Stimulated activated CD8-positive, alpha-beta memory T cell treated with anti-CD3 and anti-CD28 coated beads, Interleukin-4, amount 100 ng/mL, for 1 hour (primary cell): ENCODE results near the gene BNIP5.

Experiments
- DNase-seq, 2 donors: peaks; one replicate each; pipeline ENCODE4 v3.0.0-alpha.2; 2020; ENCODE audit warnings: low read depth in 2 of 2, low spot score in 1 of 2

Gene BNIP5

DNA sequence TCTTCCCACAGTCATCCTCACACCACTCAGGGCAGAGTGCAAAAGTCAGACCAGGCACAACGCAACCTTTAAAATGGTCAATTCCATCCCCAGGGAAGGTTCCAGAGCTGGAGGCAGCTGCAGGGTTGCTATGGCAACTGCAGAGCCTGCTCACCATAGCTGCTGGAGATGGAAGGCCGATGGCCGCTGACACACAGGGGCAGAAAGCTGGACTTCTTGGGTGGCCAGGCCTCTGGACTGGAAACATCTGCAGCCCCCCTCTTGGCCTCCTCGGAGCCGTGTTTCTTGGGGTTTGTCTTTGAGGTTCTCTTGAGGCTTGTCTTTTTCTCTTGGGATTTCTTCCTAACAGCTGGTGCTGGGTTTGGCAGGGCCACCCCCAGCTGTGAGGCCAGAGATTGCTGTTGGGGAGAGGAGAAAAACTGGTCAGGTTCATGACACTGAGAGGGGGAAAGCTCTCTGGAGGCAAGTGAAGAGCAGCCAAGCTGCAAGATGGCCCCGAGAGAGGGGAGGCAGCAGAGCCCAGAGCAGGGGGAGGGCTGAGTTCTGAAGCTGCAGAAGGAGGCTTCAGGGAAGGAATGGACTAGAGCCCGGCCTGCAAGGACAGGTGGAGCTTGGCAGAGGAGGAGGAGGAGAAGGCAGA lies 10.2 kb downstream of the BNIP5 start:
- DNase-seq: no peak

DNA sequence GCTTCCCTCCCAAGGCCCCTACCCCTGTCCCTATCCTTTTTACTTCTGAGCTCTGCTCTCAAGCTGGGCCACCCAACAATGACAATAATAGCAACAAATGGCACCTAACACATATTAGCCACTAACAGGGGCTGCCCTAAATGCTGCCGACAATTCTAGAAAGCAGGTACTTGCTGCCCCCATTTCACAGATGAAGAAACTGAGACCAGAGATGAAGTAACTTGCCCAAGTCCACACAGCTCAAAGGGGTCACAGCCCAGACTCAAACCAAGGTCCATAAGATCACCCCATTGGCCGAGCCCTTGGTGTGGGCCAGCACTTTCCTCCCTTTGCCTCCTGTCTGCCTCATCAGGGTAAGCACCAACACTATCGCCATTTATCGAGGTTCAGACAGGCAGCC lies 12.0 kb downstream of the BNIP5 start:
- no peak for DNase-seq

DNA sequence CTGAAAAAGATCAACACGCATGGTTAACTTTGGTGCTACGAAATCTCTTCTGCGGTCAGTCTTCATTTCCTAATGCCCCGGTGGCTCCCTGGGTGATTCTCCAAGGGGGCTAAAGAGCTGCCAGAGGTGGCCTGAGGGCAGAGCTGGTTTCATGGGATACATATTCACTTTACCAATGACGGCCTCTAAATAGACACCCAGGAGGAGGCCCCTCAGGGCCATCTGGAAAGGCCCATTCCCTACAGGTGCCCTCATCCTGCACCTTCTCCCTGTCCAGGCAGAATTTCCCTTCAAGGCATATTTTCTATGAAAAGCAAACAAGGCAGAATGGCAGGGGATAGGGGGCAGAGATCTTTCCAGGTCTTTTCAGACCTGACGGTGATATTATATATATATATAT lies 12.5 kb downstream of the BNIP5 start:
- DNase-seq: no peak

DNA sequence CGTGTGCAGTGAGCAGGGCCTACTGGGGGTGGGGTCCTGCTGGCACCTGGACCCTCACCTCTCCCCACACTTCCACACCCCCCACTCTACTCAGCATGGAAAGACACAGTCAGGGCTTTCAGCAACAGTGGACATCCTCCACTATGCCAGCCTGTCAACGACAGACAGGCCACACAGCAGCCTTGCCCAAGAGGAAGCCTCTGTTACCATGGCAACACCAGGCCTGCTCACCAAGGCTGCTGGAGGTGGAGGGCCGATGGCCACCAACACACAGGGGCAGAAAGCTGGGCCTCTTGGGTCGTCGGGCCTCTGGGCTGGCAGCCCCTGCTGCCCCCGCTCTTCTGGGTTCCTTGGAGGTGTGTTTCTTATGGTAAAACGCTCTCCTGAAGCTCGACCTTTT lies 13.6 kb downstream of the BNIP5 start:
- DNase-seq: no peak

DNA sequence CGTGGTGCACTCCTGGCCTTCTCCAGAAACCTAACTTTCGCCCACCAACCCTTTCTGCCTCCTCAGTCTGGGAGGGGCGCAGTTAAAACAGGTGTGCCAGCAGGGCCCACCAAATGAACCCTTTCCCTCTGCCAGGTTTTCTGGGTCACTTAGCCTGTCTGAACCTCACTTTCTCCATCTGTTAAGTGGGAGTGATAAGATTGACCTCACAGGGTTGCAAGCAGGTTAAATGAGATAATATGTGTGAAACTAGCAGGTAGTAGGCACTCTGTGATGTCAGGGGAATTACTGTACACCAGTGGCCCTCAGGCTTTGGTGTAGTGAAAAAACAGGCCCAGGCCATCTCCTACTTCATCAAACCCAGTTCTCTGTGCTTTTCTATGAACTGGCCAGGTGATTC lies 14.1 kb downstream of the BNIP5 start:
- DNase-seq: no peak

DNA sequence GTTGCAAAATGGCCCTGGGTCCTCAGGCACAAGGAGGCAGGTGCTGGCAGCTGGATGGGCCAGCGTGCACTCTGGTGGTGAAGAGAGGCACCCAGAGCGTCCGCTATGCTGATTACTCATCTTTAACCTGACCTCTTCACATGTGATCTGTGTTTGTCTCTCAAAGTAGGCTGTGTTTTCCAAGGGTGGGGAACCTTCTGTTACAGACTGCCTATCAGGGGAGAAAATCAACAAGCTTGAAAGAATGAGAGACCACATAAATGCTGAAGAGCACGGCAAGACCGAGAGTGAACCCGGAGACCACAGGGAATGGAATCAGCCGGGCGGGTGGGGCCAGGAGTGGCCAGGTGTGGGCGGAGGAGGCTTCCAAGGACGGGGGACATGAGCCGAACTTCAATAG lies 16.2 kb downstream of the BNIP5 start:
- no peak for DNase-seq

DNA sequence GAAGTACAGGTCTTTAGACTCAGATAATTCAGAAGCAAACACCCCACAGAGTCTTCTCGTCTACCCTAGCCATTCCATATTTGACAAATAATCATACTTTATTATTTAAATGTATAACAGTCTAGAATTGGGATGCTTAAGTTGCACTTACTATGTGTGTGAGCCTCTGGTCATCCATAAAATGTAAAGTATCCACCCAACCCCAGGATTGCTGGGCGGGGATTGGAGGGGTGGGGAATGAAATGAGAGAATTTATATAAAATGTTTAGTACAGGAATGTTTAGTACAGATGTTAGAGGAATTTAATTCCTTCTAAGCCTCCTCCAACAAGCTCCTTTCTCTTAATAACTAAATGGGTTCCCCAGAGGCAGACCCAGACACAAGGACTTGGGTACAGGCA lies 16.9 kb downstream of the BNIP5 start:
- no peak for DNase-seq

DNA sequence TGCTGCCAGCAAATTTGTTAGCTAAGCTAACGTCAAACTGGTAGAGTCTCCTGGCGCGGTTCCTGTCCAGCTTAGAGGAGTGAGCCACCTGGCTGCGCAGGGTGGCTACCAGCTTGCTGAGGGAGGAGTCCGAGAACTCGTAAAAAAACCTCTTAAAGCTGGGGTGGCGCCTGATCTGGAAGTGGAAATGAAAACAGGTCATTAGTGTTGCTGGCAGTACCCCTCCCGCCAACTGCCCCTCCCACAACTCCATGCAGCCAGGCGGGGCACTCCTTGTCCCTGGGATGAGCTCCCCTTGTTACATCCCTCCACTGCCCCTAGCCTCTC lies 17.3 kb downstream of the BNIP5 start:
- no peak for DNase-seq

DNA sequence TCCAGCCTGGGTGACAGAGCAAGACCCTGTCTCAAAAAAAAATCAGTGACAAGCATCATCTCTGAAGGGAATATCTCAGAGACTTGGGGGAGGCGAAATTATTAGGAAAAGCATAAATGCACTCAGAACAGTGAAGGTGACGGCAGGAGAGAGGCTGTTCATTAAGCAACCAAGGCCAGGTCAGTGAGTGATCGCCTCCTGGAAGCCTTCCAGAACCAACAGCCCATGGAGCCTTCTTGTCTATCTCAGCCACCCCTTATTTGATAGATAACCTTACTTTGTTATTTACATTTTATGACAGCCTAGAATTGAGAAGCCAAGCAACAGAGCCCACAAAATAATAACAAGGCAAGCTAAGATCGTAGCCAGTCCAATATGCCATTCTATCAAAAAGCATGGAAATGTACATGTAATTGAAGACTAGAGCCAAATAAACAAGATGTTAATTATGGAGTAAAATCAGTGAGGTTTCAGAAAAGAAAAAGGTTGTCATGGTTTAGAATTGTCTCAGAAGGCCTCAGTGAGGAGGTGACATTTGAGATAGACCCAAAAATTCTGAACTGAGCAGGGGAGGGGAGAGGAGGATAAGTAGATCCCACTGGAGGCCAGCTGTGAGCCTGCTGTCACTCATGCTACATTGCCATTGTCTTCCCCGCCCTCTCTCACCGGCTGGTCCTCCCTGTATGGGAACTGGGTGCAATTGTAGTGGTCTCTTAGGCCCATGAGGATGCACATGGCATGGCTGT lies 17.8 kb downstream of the BNIP5 start:
- no peak for DNase-seq

DNA sequence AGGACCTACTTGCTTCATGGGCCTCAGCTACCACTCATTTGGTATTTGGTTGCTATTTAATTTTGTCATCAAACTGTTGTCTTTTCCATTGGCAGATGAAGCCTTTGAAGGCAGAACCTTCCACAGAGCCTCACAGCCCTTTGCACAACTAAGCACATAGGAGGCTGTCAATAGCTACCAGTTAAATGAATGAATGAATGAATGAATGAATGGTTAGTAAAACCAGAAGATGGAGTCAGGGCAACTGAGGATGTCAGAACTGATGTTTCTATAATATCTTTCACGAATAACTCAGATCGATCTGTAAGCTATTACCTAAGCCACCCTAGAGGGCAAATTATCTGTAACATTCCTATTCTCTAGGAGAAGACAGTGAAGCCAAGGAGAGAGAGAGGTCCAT lies 19.1 kb downstream of the BNIP5 start:
- no peak for DNase-seq

DNA sequence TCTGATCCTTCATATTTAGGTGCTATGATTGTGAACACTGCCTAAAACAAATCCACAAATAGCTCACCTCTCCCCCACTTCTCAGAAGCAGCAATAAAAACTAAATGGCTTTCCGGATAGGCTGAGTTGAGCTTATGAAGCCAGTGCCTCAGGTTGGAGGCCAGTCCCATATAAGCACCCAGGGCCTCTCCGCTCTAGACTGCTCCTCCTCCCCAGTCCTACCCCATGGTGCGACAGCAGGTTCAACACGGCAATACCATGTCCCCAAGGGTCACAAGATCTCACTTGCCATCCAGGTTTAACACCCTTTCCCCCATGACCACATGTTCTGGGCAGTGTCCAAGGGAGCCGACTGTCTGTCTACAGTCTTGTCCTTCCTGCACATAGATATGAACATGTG lies 20.8 kb downstream of the BNIP5 start:
- DNase-seq: no peak

DNA sequence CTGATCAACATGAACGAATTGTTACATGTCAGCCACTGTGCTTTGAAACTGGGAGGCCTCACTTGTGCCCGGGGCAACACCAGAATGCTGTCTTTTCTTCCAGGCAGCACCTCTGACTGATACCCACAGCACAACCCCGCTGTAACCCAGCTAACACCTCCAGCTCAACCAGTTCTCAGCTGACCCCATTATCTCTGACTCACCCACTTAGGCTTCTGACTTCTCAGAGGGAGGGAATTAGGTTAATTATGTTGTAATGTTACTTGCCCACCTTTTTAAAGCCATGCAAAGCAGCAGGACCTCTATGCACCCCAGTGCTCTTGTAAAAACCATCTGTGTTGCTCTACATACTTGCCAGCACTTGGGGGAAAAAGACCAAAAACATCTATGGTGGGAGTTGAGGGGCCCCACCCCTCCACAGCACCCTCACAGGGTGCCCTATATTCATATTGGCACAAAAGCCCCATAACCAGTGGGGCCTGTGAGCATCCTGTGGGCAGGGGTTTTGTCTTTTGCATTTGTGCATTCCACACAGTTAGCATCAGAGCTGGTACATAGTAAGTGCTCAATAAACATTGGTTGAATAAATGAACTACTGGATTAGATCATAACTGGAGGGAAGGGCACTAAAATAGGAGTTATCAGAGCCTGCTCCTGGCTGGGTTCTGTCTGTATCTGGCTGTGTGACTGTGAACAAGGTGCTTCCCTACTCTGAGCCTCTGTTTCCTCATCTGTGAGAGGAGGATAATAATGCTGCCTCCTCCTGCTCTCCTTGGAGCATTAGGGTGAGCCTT lies 22.3 kb downstream of the BNIP5 start:
- DNase-seq: no peak

DNA sequence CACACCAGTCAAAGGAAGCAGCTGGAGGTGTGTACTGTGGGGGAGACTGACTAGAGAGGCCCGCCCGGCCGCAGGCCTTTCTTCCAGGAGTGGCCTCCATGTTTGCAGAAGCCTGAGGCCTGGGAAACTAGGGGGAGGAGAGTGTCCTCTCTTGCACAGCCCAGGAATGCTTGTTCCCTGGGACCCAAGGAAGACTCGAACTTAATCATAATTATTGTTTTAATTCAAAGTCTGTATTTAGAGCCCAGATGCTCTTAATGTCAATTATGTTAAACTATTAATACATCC lies 23.1 kb downstream of the BNIP5 start:
- DNase-seq: no peak

DNA sequence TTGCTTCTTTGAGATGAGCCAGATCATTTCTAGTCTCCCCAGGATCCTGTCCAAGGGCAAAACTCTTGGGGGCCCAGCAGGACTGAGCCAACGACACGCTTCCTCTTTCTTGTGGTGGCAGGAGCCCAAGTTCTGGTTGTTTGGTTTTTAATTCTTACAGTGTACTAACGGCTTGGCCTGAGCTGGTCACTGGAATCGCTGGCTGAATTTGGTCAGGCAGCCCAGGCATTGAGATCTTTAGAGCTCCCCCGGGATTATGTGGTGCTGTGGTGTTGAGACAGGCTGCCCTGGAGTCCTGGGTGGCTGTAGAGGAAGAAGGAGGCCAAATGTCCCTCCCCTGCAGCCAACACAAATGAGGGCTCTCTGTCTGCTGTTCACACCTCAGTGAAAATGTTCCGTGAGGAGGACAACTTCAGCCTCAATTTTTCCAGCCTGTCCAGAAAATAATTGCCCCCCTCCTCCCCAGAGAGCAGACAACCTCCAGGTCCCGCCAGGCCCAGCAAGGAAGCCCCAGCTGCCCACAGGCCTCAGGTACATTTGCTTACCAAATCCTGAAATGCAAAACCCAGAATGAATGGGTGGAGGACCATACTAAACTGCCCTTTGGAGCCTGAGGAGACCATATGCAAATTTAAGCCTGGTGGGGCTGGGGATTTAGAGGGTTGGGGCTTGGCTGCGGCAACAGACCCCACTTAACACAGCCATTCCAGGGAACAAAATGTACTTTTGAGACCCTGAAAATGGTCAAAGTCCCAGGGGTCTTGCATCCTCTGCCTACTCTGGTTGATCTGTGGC lies 23.6 kb downstream of the BNIP5 start:
- DNase-seq: no peak

DNA sequence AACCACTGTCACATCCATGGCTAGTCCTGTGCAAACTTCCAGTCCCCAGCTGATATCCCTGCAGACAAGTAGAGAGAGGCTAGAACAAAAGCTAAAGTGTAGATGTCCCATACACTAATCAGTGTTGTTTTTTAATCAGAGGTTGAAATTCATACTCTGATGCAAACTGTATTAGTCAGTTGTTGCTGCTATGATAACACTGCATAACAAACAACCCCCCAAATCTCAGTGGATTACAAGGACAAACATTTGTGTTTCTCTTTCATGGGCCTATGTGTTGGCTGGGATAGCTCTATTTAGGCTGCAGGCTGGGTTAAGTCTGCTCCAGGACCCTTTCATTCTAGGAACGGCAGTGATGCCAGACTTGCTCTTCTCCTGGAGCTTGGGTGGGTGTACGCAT lies 26.8 kb downstream of the BNIP5 start:
- DNase-seq: no peak

DNA sequence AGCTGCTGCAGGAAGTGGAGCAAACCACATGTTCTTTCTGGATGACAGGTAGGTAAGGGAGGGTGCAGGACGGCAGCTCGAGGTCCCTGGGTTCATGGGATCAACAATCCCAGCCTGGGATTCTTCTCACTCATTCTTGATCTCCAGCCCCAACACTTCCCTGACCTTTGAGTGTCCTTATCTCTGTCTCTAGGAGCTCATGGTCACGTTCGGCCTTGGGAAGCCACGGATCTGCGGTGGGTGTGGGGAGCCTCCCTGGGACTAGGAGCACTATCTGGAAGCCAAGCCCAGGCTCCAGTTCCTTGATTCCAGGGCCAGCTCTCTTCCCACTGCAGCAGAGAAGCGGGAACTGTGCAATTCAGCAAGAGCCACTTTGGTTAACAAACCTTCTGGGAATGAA lies 27.5 kb downstream of the BNIP5 start:
- no peak for DNase-seq

DNA sequence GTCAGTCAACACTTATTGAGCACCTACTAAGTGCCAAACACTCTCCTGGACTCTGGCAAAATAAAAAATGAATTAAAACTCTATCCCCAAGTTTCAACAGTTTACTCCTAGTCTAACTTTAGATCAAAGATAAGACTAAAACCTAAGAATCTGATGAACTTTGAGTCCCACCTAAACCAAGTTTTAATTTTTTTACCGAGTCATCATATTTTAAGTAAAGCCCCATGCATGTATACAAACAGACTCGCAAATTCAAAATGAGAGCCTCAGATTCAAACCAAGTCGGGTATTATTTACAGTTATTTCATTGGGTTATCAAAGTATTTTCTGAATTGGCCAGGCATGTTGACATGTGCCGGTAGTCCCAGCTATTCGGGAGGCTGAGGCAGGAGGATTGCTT lies 28.2 kb downstream of the BNIP5 start:
- DNase-seq: no peak

DNA sequence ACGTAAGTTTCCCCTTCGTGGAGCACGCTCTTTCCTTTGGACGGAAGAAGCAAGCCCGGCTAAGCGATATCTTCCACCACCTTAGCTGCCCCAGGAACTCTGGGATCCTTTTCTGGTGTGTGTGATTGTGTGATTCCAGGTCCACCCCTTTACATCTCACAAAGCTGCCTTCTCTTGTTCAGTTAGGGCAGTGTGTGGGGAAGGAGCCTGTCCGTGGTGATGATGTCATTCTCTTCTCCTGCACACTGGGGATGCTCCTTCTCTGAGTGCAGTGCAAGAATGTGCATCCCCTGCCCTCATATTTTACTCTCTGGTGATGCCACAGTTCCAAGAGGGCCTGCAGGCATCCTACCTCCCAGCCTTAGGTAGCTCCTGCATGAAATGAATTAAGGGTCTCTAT lies 30.3 kb downstream of the BNIP5 start:
- no peak for DNase-seq

DNA sequence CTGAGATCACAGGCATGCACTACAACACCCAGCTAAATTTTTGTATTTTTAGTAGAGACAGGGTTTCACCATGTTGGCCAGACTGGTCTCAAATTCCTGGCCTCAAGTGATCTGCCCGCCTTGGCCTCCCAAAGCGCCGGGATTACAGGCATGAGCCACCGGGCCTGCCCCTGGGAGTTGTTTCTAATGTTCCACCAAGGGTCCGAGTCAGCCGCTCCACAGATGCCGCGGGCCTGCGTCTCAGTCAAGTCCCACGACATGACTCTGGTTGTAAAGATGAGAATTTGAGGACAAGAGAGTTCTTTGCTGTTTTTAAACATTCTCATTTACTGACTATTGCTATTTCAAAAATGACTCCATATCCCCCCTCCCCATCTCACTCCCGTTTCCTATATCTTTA lies 30.8 kb downstream of the BNIP5 start:
- no peak for DNase-seq

DNA sequence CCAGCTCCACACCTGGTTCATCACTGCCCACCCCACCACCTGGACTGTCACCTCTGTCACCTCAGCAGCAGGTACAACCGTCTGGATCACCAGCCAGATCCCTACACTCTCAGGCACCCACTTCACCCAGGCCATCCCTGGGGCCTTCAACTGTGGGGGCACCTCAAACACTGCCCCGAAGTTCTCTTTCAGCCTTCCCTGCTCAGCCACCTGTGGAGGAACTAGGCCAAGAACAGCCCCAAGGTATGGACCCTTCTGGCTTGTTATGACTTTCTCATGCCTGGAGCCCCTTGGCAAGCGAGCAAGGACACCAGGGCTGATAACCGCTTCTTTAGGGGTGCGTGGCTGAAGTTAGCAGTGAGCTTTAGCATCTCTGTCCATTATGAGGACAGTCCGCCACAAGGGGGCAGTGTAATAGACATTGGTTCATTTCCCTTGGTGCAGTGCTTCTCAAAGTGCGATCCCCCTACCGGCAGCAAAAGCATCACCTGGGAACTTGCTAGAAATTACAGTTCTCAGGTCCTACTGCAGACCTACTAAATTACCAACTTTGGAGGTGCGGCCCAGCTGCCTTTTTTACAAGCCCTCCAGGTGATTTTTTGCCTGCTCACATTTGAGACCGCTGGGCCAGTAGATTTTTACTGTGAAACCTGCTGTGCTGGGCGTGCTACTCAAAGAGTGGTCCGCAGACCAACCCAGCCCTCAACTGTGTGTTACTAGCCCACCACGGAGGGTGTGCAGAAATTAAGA lies 34.3 kb downstream of the BNIP5 start:
- peak; percentile 83 to 94 for DNase-seq

DNA sequence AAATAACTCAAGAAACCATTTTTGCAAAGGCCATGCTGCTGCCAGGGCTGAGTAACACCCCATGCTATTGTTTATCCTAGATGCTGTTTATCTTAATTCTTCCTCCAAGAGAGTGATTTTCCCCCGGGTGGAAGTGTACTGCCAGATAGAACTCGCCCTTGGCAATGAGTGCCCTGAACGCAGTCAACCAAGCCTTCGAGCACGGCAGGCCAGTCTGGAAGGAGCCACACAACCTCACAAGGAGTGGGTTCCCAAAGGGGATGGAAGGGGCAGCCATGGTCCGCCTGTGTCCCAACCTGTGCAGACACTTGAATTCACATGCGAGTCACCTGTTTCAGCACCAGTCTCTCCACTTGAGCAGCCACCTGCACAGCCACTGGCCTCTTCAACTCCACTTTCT lies 34.9 kb downstream of the BNIP5 start:
- DNase-seq: no peak
